Ovary (tissue), 9 donors: Measurements from ENCODE around the gene LRRTM4. TPM values are rescaled to one million over a fixed set of nuclear protein-coding genes. Genes with fewer than 3 reads are reported as not detected.

Source experiments
- DNase-seq, 5 donors: peaks; one replicate each; pipeline ENCODE4 v3.0.0-alpha.2; 2019 to 2020
- H3K27ac ChIP-seq, 2 donors: fragments of 200-600 bp; one replicate each; pipeline versions ENCODE4 v1.5.1 to v1.8.0; 2019 to 2022
- H3K27me3 ChIP-seq: fragments of 200-600 bp; one replicate; pipeline ENCODE4 v1.8.0; 2022
- H3K36me3 ChIP-seq: fragments of 200-600 bp; sonication (generic); one replicate; pipeline ENCODE4 v1.5.1; 2019
- H3K4me1 ChIP-seq: one replicate; pipeline ENCODE4 v1.8.1; 2013; ENCODE audit warnings: mild to moderate bottlenecking, moderate library complexity; ENCODE audit not compliant: insufficient read depth
- H3K4me3 ChIP-seq: fragments of 200-600 bp; sonication (generic); one replicate; pipeline ENCODE4 v1.5.1; 2017
- H3K9me3 ChIP-seq, 2 donors: fragments of 200-600 bp in 1 of 2; sonication (generic) in 1 of 2; one replicate each; pipeline versions ENCODE4 v1.5.1 to v1.8.1; 2013 to 2019; ENCODE audit warnings: mild to moderate bottlenecking in 1 of 2, moderate library complexity in 1 of 2
- CTCF ChIP-seq, 3 donors: fragments of 450-650 bp in 2 of 3; fragments of 200-600 bp in 1 of 3; IDR thresholded peaks; one replicate each; pipeline versions ENCODE4 v1.5.1 to v1.8.0; 2016 to 2022; ENCODE audit warnings: antibody characterized with exemption in 3 of 3, mild to moderate bottlenecking in 1 of 3
- EP300 ChIP-seq: sonication (generic); formaldehyde crosslinking; IDR thresholded peaks from one replicate; pipeline ENCODE4 v1.6.1; 2017; ENCODE audit warnings: antibody characterized with exemption
- POLR2A ChIP-seq: fragments of 450-650 bp; IDR thresholded peaks from one replicate; pipeline ENCODE4 v1.6.1; 2017; ENCODE audit warnings: antibody characterized with exemption, mild to moderate bottlenecking, moderate library complexity
- WGBS, 3 donors: extraction: QIAGEN DNeasy Blood & Tissue Kit in 1 of 3; methylation state at CpG; one replicate each; pipeline versions ENCODE4 v1.1.5 to v1.1.7; 2013 to 2017; 5-methylcytosine and 5-hydroxymethylcytosine counted together
- intact Hi-C, 4 donors: fragments of 100-400 bp; cut with DNase I; formaldehyde crosslinking; loops; one replicate each; pipeline versions ENCODE4 v1.11.0 to v1.15.1; 2022 to 2023
- polyA plus RNA-seq, 2 donors: library from polyadenylated mRNA; stranded (reverse); fragments of 200-250 nt in 1 of 2; fragments of 350-450 nt in 1 of 2; fragmentation: Illumina TruSeq in 1 of 2; extraction: RNeasy Lipid Tissue Mini Kit (QIAGEN cat#74804) in 1 of 2; gene quantifications; one replicate each; pipeline ENCODE4 v1.2.3, GENCODE V29; 2013 to 2014
- total RNA-seq, 7 donors: library from RNA; depleted of rRNA in 2 of 7; stranded (reverse); fragments of >200 nt in 2 of 7; fragmentation: NEBNext Ultra II Directional in 3 of 7; extraction: Animal tissue kit (Norgen Biotek cat#: 25700) in 3 of 7; gene quantifications; one replicate each; pipeline versions ENCODE4 v1.1.0 to v1.2.4, GENCODE V29; 2016 to 2023
- donor health status: DM: no; HTN: no; CAD: no; lungs with moderate emphysema.
- donor health status: DM: no; HTN: no; CAD: no.
- donor health status: Bipolar disorder and iron deficiency.
- donor health status: DM: yes; HTN: yes; CAD: no.
- donor health status: DM: no; HTN: no; CAD: no.
- donor health status: DM: yes; HTN: yes; CAD: no.

The LRRTM4 gene
- total and polyA plus RNA-seq, 9 donors, result 0.01 to 2.2 (median 0.71) TPM; not detected in 2

GRCh38 chr2:76973610-76974009 is 548.6 kb downstream of the LRRTM4 start:
- Histone ChIP-seq H3K4me1 (no peaks in the 10 kb centered on the region), H3K27me3 (no peaks in the 10 kb centered on the region), H3K4me3 (no peak overlapping the region), H3K36me3 (no peaks in the 10 kb centered on the region), H3K9me3 (no peaks in the 10 kb centered on the region), H3K27ac (no peak overlapping the region)
- no peak for TF ChIP-seq EP300
- no peak for TF ChIP-seq CTCF (IDR thresholded peaks at IDR 0.05)
- no peak for TF ChIP-seq POLR2A
- intact Hi-C loops, result no loop called here
- WGBS, 3 donors, result 76 to 97% (median 83%) methylated on average over 4 of the region's 4 CpGs
- no peak for DNase-seq

- no peak for DNase-seq
- intact Hi-C loops, result no loop called here
Measured at GRCh38 chr2:76965772-76966171, 556.4 kb downstream of the LRRTM4 start.

GRCh38 chr2:76958749-76959148 is 563.4 kb downstream of the LRRTM4 start:
- DNase-seq, result no peak
- Histone ChIP-seq H3K27me3 (no peaks in the 10 kb centered on the region), H3K27ac (no peak overlapping the region), H3K4me1 (no peaks in the 10 kb centered on the region), H3K36me3 (no peaks in the 10 kb centered on the region), H3K4me3 (no peak overlapping the region), H3K9me3 (no peaks in the 10 kb centered on the region)
- TF ChIP-seq EP300 (no peak), POLR2A (no peak), CTCF (IDR thresholded peaks at IDR 0.05) (no peak)
- 8 to 13% (median 11%) methylated on average over 3 of the region's 3 CpGs for WGBS, 3 donors
- intact Hi-C loops, result no loop called here

More at GRCh38 chr2:76965772-76966171, 556.4 kb downstream of the LRRTM4 start:
- WGBS, 3 donors, result 66 to 79% (median 72%) methylated on average over 2 of the region's 2 CpGs
- Histone ChIP-seq H3K4me3 (no peak overlapping the region), H3K4me1 (no peaks in the 10 kb centered on the region), H3K36me3 (no peaks in the 10 kb centered on the region), H3K27me3 (no peaks in the 10 kb centered on the region), H3K9me3 (no peaks in the 10 kb centered on the region), H3K27ac (no peak overlapping the region)
- TF ChIP-seq EP300, result no peak
- no peak for TF ChIP-seq CTCF (IDR thresholded peaks at IDR 0.05)
- no peak for TF ChIP-seq POLR2A

- WGBS, 3 donors, result 54 to 59% (median 55%) methylated on average over 3 of the region's 3 CpGs
- no peaks in the 10 kb centered on the region for H3K36me3 ChIP-seq
- no peak overlapping the region for H3K27ac ChIP-seq
- no peak for DNase-seq
- H3K4me3 ChIP-seq, result no peak overlapping the region
- no peaks in the 10 kb centered on the region for H3K9me3 ChIP-seq
- no peak for TF ChIP-seq CTCF (IDR thresholded peaks at IDR 0.05)
- no peaks in the 10 kb centered on the region for H3K4me1 ChIP-seq
- no peaks in the 10 kb centered on the region for H3K27me3 ChIP-seq
- intact Hi-C loops, result no loop called here
Measured at GRCh38 chr2:76953733-76954347, 568.3 kb downstream of the LRRTM4 start.
